Heart left ventricle (tissue), 13 donors: Measurements from ENCODE around the gene NEK2.

Experiments
- POLR2A ChIP-seq, 2 donors: fragments of 450-650 bp; IDR thresholded peaks; one replicate each; pipeline ENCODE4 v1.6.1; 2017; ENCODE audit warnings: antibody characterized with exemption in 2 of 2, mild to moderate bottlenecking in 2 of 2, moderate library complexity in 2 of 2
- TF ChIP-seq, protein P1 (sequence below), 12 donors: fragments of 200-600 bp; sonication (generic) in 4 of 12; IDR thresholded peaks; one replicate each; pipeline versions ENCODE4 v1.5.0 to v1.8.0; 2018 to 2022; ENCODE audit warnings: antibody characterized with exemption in 12 of 12, mild to moderate bottlenecking in 5 of 12
- donor health status: ischemic (EF 13 %, LVEDD 7.1; RV severe dilation, severe dysfunction).
- donor health status: DM: no; HTN: yes; CAD: no.
- donor health status: DM: no; HTN: no; CAD: no.
- donor health status: ischemic (EF 25% LVEDD 6.9; RV normal size, moderate dysfunction).
- donor health status: ischemic (EF 25% LVEDD 5.7; RV mildly dilated, moderate dysfunction).
- donor health status: ischemic (EF 35%, LVEDD 5.7; RV mildly dilated, moderate dysfunction).
- donor health status: nonischemic (EF 11% LVEDD 7.7; RV severe dilation, severe dysfunction).
- donor health status: DM: yes; HTN: yes; CAD: no.
- donor health status: PGD.
- donor health status: ischemic (EF 29% LVEDD 5.4; RV normal size, mild dysfunction).
- donor health status: nonischemic (EF 23%, LVEDD 6.1; RV moderate dilation, normal function).

DNA sequence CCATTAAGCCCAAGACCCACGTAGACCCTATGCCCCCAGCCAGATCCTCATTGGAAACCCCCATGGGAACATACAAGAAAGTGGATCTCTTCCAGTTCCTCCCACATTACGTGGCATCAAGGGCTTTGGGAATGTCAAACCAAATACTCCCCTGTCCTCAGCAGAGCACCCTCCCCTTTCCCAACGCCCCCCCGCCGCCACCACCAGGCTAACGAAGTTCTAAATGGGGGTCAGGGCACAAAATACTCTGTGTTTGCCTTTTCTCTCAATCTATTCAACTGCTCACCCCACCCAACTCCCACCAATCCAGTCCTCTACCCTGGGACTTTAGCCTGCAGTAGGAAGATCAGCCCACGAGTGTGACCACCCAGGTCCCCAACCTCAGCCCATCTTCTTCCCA is 24.5 kb downstream of the NEK2 start:
- TF ChIP-seq POLR2A (IDR thresholded peaks at IDR 0.05) = no peak
- TF ChIP-seq, protein P1, sequence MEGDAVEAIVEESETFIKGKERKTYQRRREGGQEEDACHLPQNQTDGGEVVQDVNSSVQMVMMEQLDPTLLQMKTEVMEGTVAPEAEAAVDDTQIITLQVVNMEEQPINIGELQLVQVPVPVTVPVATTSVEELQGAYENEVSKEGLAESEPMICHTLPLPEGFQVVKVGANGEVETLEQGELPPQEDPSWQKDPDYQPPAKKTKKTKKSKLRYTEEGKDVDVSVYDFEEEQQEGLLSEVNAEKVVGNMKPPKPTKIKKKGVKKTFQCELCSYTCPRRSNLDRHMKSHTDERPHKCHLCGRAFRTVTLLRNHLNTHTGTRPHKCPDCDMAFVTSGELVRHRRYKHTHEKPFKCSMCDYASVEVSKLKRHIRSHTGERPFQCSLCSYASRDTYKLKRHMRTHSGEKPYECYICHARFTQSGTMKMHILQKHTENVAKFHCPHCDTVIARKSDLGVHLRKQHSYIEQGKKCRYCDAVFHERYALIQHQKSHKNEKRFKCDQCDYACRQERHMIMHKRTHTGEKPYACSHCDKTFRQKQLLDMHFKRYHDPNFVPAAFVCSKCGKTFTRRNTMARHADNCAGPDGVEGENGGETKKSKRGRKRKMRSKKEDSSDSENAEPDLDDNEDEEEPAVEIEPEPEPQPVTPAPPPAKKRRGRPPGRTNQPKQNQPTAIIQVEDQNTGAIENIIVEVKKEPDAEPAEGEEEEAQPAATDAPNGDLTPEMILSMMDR (IDR thresholded peaks at IDR 0.05) = no peak
